Ovary (tissue), 3 donors: ENCODE results near the gene COL6A3.

Experiments
- CTCF ChIP-seq, 3 donors: fragments of 450-650 bp in 2 of 3; fragments of 200-600 bp in 1 of 3; IDR thresholded peaks; one replicate each; pipeline versions ENCODE4 v1.5.1 to v1.8.0; 2016 to 2022; ENCODE audit warnings: antibody characterized with exemption in 3 of 3, mild to moderate bottlenecking in 1 of 3
- POLR2A ChIP-seq: fragments of 450-650 bp; IDR thresholded peaks from one replicate; pipeline ENCODE4 v1.6.1; 2017; ENCODE audit warnings: antibody characterized with exemption, mild to moderate bottlenecking, moderate library complexity
- donor health status: DM: no; HTN: no; CAD: no.

GRCh38 chr2:237434866-237435311, 20.9 kb upstream of the COL6A3 start:
- no peak for TF ChIP-seq POLR2A
- no peak for TF ChIP-seq CTCF (IDR thresholded peaks at IDR 0.05)
